SIG-M5 treated with dmso at 0.1 percent for 504 hours (cell line): Measurements from ENCODE around the gene TIMM10B.
A peak's percentile ranks its signal among the peaks of the same experiment; 100 is the strongest.

Experiments used
- DNase-seq: peaks from one replicate; lab custom pipeline; 2025; ENCODE audit not compliant: unreplicated experiment; lab: John Stamatoyannopoulos, UW

The TIMM10B gene, protein sequence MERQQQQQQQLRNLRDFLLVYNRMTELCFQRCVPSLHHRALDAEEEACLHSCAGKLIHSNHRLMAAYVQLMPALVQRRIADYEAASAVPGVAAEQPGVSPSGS

DNA sequence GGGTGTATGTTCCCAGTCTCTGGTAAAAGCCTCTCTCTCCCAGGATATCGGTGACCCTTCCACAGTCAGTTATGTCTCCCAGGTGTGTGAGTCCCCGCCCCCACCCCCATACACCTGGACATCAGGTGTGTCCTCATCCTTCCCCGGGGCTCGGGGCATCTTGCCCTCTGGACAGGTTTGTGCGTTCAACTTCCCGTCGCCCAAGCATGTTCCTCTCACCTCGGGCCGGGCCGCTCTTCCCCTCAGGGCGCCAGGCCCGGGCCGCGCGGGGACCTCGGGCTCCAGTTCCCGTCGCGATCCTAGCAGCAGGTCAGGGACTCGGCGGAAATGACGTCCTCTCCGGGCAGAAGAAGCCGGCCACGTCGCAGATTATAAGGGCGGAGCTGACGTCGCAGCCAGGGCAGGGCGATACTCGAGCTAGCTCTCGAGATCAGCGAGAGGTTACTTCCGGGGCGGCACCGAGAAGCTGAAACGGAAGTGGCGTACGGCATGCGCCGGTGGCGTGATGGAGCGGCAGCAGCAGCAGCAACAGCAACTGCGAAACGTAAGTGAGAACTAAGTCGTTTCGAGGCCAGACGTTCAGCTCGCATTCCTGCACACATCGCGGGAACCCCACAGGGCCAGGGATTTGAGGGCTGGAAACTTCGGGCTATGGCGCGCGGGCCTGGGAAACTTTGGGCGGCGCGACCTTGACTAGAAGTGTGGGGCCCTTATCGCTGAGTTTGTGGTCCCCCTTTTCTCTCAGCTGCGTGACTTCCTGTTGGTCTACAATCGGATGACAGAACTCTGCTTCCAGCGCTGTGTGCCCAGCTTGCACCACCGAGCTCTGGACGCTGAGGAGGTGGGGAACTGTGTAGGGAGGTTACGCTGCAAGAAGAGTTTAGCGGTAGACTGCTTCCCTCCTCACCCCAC, at the start of gene TIMM10B, which contains the start of gene ARFIP2:
TSS of gene TIMM10B (plus strand) at position 490 of the 912 bp plus-strand sequence. CDS start at position 506, 16 bp downstream.
TSS of gene ARFIP2 (minus strand) at position 320 of the 912 bp plus-strand sequence. CDS start 910 bp downstream, outside the sequence.
- DNase-seq: peak; percentile 95

DNA sequence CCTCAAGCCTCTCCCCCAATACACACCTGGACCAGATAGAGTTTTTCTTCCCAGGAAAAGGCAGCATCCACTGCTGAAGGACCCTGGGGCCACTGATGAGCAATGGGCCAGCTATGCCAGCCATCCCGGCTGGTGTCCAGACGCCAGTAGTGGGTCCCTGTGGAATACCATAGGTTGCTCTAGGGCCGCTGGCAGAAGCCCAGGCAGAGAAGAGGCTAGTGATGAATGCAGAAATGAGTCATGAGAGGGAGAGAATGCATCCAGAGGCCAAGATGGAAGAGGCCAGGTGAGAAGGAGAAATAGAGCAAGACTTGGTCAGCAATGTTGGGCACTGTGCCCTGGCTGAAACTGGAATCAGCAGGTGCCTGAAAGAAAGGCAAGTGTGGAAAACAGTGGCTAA, 49.4 kb upstream of the TIMM10B start:
- no peak for DNase-seq

DNA sequence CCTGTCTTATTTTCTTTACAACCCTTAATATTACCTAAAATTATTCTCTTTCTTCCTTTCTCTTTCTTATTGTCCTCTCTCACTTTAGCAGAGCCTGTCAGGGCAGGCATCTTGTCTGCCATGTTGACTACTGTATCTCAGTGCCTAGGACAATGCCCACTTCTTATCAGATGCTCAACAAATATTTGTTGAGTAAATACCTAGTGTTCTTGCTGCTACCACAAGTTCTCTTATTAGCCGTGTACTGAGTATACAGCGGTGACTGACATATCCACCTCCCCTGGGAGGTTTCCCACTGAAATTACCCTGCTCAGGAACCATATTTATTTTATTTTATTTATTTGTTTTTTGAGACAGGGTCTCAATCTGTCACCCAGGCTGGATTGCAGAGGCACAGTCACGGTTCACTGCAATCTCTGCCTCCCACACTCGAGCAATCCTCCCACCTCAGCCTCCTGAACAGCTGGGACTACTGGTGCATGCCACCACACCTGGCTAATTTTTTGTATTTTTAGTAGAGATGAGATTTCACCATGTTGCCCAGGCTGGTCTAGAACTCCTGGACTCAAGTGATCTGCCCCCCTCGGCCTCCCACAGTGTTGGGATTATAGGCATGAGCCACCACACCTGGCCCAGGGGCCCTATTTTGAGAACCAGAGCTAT, 47.2 kb upstream of the TIMM10B start:
- DNase-seq: no peak

DNA sequence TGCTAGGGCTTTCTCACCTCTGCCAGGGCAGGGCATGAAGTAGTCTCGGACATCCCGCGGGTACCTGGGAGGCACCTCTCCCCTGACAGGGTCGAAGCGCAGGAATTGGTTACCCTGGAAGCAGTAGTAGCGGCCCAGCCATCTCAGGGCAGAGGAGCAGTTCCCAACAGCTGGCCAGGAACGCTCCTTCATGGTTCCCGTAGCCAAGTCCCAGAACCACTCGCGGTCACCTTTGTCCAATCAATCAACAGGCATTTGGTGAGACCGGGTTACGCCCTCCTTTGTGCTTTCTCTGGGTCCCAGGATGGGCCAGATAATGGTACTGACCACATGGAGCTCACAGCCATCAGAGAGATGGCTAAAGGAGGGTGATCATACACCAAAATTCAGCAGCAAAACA, 43.9 kb upstream of the TIMM10B start:
- no peak for DNase-seq

DNA sequence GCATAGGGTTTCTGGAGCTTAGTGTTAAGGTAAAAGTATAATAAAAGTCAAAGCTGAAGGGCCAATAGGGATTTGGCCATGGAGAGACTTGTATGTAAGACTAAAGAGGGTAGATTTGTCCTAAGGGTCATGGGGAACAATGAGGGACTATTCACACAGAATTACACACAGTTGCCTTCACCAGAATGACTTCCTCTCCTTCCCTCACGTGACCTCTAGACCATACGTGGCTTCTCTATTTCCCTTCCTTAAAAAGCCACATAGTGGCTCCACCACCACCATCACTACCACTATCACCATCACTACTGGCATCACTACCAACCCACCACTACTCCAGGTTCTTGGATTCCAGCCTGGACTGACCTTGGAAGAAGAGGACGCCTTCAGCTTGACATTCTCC, 43.3 kb upstream of the TIMM10B start:
- DNase-seq: peak; percentile 42

DNA sequence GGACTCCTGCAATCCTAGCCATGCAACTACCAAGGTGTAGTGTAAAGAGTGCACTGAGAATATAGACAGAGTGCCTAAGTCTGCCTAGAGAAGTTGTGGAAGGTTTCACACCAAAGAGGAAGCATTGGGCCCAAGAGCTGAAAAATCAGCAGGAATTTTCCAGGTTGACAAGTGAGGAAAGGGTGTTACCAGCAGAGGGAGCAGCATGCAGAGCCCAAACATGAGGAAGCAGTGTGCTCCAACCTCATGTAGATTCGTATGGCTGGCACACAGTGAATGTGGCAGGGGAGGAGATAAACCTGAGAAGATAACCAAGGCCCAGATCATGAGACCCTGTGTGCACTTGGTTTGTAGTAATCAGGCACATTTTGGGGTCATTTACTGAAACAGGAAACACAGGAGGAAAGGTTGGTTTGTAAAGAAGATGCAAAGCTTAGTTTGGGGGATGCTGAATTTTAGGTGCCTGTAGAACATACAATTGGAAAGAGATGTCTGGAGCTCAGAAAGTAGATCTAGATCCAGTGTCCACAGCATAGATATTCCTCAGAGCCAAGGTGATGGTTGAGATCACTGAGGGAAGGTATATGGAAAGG, 42.2 kb upstream of the TIMM10B start:
- peak; percentile 77 for DNase-seq

DNA sequence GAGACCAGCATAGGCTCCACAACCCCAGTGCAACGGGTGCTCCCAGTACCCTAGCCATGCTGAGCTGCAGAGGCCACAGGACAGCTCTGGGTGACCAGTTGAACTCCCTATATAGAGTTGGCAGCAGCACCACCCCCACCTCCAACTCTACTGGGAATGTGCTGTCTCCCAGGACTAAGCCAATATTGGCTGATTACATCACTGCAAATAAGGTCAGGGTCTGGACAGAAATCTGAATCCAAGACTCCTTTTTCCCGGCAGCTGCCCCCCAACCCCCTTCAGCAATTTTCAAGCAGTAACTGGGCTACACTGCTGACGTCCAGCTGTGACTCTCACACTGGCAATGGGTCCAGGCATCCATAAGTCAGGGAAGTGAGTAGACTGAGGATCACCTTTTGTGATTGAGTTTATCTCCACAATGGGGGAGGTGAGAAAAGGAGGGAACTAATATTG, 40.4 kb upstream of the TIMM10B start, which contains the start of gene HPX:
TSS of gene HPX (minus strand) at position 82 of the 453 bp plus-strand sequence. CDS start at position 58, 24 bp downstream.
- DNase-seq: no peak

DNA sequence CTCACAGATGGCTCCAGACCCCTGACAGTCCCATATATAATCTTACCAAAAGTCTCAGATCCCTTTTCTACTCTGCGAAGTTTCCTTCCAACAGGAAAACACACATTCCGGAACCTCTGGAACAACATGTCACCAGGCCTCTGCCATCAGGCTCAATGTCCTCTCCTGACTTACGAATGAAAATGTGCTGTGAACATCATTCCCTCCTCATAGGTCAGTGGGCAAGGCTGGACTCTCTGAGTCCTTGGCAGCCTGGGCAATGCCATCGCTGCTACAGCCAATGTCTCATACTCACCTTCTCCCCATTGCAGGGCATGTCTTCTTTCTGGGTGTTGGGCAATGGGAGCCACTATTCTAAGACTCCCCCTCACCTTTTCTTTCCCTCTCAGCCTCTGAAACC, 38.9 kb upstream of the TIMM10B start:
- no peak for DNase-seq

DNA sequence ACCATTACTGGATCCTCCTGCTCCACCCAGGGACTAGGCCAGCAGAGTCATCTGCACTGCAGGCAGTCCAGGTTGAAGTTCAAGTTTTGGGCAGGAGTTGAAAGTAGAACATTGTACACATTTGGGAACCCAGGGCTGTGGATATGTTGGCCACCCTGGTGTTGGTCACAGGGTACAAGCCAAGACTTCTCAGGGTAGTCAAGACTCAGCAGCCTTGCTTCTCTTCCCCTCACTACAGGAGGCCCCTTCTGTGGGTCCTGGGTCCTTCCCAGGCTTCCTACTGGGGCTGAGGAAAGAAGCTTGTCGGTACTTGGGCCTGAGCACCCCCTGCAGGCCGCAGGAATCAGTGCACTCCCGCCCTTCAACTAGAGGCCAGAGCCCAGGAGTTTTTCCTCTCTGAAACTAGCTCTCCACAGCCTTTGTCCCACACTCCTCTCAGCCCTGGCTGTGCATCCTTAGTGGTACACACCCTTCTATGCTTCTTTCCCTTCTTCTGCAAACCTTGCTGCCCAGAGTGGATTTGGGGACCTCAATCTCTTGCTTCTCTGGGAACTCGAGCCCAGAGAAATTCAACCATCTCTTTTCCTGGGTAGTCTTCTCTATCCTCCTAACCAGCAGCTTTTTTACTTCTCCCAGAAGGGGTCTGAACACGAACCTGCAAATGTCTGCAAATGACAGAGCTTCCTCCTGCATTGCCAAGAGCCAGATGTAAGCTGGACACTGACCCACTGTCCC, 37.9 kb upstream of the TIMM10B start:
- peak; percentile 32 for DNase-seq

DNA sequence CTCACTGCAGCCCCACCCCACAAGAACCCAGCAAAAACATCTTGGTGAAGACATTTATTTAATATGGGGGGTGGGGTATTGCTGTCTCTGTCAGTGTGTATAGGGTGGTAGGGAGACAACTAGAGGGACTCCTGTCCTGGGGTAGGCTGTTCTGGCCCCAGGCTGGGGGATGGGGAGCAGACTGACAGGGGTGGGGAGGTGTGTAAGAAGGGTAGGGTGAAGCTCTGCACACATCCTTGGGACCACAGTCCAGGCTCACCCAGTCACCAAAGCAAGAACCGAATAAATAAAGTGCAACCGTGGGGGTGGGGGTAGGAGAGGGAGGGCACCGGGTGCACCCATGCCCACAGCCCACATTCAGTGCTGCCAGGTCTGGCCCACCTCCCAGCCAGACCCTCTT, 32.7 kb upstream of the TIMM10B start:
- DNase-seq: no peak

DNA sequence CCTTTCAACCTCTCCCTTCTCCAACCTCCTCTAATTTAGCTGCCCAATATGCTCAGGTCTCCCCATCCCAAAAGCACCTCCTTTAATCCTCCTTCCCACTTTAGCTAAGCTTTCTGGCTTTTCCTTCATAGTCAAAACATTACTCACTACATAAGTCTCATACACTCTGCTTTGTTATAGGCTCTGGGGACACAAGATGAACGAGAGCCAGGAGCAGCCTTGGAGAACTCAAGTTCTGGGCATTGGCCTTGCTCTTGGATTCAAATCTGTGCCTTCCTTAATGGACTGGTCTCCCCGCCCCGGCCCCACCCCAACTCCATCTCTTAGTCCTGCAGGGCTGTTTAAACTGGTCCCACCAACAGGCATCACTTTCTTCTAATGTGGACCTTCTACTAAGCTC, 29.1 kb upstream of the TIMM10B start:
- DNase-seq: no peak

DNA sequence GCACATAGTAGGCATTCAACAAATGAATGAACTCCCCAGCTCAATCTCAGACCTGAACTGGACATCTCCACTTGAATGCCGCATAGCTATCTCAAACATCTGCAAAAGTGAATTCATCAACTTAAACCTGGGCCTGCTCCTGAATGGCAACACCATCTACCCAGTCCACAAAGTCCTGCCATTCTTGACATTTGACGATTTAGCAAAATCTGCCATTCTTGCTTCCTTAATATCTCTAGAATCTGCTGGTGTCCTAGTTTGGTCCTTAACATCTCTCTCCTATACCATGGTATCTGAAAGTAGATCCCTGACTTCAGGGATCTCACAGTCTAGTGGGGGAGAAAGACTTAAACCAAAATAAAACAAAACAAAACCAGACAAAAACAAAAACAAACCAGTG, 28.1 kb upstream of the TIMM10B start:
- DNase-seq: no peak

DNA sequence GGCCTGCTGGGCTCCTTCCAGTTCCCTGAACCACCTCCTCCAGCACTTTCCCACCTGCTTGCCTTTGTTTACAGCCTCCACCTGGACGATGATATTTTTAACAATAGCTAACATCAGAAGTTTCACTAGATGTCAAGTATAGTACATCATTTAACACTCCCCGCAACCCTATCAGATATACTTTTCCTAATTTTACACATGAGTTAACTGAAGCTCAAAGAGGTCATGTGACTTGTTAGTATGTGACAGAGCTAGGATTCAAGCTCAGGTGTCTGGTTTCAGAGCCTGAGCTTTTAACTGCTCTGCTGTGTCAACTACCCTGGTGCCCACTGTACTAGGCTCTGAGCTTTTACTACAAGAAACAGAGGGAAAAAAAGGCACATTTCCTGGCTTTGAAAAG, 26.2 kb upstream of the TIMM10B start:
- DNase-seq: no peak

DNA sequence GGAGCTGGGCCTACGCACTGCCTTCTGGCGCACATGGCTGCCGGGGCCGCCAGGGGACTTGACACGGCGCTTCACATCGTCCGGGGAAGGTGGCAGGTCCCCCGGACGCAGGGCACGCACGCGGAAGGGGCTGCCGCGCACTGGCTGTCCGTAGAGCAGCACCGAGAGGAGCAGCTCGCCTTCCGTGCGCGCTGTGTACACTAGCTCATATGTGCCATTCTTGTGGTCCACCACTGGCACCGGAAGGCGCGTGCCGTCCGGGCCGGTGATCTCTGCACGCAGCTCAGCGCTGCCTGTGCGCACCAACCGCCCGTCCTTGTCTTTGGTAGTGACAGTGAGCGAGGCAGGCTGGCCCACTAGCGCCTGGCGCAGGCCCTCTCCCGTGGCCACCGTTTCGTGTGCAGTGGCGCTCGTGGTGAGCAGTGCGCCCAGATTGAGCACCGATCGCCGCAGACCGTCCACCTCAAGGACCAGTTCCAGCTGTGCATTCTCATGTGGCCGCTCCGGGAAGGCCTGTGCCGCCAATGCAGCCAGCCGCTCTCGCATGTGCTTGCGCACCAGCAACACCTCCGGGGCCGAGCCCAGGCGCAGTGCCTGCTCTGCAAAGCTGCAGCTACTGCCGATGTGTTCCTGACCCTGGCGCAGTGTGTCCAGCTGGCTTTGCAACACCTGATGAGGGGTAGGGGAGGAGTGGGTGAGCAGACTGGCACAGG, 24.8 kb upstream of the TIMM10B start:
- DNase-seq: no peak

DNA sequence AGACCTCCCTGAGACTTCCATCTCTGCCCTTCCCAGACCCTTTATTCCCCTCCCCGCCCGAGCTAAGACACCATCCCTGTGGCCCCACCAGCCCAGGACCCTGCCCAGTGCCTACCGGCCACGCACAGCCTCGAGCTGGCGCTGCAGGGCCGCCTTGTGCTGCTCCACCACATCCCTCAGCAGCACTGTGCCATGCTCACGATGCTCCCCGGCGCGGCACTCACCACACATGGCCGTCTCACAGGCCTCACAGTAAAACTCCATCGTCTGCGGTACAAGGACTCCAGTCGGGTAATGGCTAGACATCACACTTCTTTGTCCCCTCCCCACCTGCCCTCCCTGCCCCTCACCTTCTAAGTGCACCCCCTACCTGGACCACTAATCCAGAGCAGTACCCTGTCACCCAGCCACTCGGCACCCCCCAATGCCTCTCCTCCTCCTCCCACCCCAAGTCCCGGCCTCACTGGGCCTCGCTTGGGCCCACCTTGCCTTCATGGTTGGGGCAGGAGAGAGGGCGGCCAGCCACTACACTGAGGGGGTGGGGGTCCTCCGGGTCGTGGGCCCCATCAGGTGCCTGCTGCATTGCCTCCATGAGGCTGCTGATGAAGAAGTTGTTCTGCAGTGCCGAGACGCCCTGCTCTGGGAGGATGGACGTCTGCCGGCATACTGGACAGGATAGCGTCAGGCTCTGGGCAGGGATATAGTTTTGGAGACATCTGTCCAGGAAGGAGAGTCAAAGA, 23.6 kb upstream of the TIMM10B start:
- no peak for DNase-seq

DNA sequence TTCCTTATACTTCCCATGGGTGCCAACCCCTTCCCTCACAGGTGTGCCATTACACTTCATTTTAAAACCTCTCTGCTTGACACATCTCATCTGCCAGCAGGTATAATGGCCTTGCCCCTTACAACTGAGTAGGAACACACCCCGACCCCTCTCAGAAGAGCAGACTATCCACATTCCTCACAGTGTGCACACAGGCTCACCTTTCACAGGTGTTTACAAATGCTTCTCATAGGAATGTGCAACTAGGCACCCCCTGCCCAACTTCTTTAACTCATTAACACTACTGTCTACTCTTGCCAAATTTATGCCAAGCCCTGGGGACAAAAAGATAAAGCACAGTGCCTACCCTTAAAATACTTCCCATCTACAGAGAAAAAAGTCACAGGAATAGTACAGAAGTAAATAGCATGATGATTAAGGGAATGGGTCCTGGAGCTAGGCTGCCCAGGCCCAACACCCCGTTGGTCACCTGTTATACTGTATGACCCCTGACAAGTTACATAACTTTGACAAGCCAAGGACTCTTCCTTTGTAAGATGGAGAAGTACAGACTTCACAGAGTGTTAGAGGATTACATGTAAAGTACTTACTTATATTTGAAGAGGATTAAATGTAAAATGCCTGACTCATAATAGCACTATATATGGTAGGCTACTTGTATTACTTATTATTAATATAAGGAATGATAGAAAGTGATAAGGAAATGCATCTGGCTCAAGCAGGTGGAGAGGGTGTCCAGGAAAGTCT, 22.8 kb upstream of the TIMM10B start:
- no peak for DNase-seq

DNA sequence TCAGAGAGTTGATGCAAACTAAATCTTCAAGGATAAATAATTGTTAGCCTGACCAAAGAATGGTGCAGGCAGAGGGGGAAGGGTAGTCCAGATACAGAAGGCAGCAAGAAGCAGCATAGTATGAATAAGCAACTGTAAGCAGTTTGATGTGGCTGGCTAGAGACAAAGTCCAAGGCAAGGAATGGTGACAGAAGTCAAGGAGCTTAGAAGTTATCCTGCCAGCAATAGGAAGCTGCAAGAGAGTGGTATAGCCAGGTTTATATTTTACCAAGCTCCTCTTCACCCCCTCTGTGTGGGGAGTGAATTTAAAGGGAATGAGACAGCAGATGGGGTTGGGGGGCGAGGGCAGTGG, 22.2 kb upstream of the TIMM10B start:
- no peak for DNase-seq

DNA sequence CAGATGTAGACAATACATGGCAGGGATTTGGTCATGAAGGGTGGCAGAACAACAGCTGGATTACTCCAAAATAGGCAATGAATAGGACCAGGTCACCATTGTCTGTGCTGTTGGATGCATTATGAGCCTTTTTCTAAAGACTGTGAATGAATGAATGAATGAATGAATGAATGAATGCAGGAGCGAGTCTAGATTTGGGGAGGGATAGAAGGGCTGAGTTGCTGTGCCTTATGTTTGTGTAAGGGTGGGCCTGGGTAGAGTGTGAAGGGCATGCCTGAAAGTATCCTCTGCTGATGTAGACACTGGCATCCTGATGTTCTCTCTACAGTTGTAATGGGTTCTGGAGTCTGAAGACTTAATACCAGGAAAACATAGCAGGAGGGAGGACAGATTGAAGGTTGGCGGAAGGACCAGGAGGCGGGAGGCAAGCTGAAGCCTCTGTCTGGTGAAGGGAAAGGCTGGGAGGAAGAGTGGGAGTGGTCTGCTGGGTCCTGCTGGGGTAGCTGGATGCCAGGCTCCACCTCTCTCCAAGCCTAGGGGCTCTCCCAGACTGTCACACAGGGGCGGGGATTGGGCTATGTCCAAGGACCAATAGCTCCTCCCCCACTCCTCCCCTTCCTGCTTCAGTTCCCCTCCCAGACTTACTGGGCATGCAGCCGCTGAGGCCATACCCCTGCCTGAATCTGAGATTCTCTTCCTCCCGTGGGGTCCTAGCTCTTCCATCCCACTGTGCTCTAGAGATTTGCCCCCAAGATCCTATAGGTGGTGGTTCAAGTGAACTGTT, 12.4 kb upstream of the TIMM10B start:
- peak; percentile 56 for DNase-seq
